Astrocyte of the cerebellum (primary cell): ENCODE data around the gene TSKS.

Experiments
- DNase-seq: peaks from one replicate; pipeline ENCODE4 v3.0.0-alpha.2; 2011; ENCODE audit warnings: low read depth
- H3K4me3 ChIP-seq: 2 replicates; pipeline ENCODE4 v1.5.1; 2011; ENCODE audit warnings: mild to moderate bottlenecking, low read depth, low read length, moderate library complexity
- in situ Hi-C: cut with HindIII; loops from 2 replicates; pipeline ENCODE4 v1.10.0; 2017; ENCODE audit warnings: low sequenced_read_pairs
- TF ChIP-seq, protein P1 (sequence below): IDR thresholded peaks from 2 replicates; pipeline ENCODE4 v1.5.1; 2012; ENCODE audit warnings: low read length, low read depth, moderate library complexity, mild to moderate bottlenecking; ENCODE audit errors: missing control alignments

The TSKS gene

DNA sequence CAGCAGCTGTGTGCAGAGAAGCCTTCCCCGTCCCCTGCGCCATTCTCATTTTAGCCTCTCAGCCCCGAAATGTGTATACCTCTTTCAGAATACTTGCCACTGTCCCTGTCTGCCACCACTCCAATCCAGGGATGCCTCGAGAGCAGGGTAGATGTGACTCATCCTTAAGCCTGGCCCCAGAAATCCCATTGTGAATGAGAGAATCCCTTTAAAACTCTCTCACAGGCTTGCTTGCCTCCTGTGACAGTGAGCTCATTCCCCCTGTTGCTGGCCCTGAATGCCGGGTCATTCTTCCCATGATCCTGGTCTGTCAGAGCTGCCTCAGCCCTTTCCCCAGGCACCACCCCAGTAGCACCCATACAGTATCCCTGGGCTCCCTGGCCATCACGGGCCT, 13.3 kb upstream of the TSKS start:
- no peak overlapping the region for H3K4me3 ChIP-seq
- DNase-seq = no peak
- TF ChIP-seq, protein P1, sequence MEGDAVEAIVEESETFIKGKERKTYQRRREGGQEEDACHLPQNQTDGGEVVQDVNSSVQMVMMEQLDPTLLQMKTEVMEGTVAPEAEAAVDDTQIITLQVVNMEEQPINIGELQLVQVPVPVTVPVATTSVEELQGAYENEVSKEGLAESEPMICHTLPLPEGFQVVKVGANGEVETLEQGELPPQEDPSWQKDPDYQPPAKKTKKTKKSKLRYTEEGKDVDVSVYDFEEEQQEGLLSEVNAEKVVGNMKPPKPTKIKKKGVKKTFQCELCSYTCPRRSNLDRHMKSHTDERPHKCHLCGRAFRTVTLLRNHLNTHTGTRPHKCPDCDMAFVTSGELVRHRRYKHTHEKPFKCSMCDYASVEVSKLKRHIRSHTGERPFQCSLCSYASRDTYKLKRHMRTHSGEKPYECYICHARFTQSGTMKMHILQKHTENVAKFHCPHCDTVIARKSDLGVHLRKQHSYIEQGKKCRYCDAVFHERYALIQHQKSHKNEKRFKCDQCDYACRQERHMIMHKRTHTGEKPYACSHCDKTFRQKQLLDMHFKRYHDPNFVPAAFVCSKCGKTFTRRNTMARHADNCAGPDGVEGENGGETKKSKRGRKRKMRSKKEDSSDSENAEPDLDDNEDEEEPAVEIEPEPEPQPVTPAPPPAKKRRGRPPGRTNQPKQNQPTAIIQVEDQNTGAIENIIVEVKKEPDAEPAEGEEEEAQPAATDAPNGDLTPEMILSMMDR = no peak
- in situ Hi-C loops = no loop called here

DNA sequence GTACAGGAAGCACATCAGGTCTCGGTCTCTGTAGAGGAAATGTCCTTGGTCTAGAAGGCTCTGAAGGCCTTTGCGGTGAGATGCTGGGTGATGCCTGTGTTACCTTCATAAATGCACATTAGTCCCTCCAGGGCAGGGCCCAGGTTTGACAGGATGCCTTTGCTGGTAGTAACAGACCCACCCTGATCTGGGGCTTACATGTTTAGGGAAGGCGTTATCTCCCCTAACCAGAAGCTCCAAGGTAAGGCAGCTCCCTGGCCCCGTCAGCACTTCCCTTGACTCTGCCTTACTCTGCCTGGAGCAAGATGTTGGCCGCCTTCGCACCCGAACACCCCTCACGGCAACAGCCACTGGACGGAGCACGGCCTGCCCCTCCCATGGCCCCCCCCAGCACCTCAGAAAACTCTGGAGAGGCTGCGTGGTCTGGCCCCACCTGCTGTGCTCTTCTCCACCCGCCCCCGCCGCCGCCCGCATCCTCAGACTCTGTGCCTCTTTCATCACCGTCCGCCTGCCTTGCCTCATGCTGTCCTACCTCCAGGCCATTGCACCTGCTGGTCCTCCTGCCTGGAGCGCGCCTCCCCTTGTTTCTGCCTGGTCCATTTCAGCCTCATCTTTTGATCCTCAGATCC, 12.8 kb upstream of the TSKS start:
- H3K4me3 ChIP-seq = no peak overlapping the region
- in situ Hi-C loops = no loop called here
- no peak for DNase-seq
- TF ChIP-seq, protein P1 = no peak

DNA sequence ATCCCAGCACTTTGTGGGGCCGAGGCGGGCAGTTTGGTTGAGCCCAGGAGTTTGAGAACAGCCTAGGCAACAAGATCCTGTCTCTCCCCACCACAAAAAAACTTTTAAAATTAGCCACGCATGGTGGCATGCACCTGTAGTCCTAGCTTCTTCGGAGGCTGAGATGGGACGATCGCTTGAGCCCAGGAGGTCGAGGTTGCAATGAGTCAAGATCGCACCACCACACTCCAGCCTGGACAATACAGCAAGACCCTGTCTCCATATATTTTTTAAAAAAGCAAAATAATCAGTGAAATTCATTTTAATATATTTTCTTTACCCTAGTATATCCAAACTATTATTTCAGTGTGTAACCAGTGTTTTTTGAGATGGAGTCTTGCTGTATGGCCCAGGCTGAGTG, 11.9 kb upstream of the TSKS start:
- in situ Hi-C loops = no loop called here
- H3K4me3 ChIP-seq = no peak overlapping the region
- no peak for DNase-seq
- TF ChIP-seq, protein P1 = no peak

DNA sequence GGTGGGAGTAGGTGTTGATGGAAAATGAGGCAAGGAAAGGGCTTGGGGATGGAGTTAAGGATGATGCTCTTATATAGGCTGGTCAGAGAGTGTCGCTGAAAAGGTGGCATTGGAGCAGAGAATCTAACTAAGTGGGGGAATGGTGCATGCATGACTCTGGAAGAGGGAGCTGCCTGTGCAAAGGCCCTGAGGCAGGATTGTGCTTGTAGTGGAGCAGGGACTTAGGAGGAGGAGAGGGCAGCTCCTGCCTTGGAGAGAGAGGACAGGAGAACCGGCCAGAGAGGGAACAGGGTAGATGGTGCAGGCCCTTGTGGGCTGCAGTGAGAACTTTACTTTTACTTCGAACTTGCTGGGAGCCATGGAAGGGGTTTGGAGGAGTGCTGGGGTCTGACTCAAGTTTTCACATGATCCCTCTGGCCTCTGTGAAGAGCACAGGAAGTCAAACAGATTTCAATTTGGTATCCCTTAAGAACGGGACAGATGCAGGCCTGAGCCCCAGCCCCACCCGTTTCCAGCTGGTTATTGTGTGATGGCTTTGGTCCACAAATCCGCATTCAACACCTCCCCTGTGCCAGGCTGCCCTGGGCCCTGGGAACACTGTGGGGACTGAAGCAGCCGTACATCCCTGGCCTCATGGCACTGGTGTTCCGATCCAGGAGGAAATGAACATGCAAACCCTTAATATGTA, 10.7 kb upstream of the TSKS start:
- DNase-seq = no peak
- no peak overlapping the region for H3K4me3 ChIP-seq
- TF ChIP-seq, protein P1 = no peak
- in situ Hi-C loops = no loop called here

DNA sequence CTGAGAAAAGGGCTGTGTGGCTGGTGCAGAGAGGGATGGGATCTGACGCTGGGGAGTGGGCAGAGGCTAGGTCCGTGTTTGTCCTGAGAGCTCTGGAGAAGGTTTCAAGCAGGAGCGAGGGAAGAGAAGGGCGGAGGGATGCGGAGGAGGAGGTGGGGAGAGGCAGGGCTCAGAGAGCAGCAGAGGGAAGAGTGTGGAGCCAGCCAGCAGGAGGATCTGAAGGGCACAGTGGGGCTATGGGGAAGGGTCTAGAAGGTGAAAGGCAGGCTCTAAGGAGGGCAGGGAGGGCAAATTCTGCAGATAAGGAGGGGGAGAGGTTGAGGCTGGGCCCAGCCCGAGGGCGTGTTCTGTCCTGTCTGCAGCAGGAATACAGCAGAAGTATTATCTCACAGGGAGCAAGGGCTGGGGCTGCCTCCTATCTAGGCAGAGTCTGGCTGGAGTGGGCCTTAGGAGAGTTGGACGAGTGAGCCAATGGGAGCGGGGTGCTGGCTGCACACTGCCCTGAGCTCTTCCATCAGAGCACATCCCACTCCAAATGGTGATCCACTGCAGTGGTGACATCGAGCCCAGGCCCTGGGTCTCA, 9.8 kb upstream of the TSKS start:
- TF ChIP-seq, protein P1 = no peak
- H3K4me3 ChIP-seq = no peak overlapping the region
- in situ Hi-C loops = no loop called here
- DNase-seq = no peak

DNA sequence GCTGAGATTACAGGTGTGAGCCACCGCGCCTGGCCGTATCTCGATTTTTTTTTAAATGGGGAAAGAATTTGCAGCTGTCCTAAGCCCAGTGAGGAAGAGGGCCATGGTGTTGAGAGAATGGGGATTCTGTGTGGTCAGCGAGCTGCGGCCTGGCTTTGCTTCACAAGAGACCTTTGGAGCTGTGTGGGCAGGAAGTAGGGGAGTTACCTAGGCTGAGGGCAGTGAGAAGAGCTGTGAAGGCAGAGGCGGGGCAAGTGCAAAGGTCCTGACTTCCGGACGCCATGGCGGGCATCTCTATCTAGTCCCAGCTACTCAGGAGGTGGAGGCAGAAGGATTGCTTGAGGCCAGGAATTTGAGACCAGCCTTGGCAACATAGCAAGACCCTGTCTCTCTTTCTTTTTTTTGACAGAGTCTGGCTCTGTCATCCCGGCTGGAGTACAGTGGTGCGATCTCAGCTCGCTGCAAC, 8.6 kb upstream of the TSKS start:
- H3K4me3 ChIP-seq = no peak overlapping the region
- DNase-seq = no peak
- in situ Hi-C loops = no loop called here
- TF ChIP-seq, protein P1 = no peak
